HG02610 (cell line): Measurements from ENCODE around the gene AUH.

ENCODE experiments used
- ATAC-seq: cut with Tn5 transposase; IDR thresholded peaks from one replicate; pipeline ENCODE4 v1.9.1; 2021; ENCODE audit warnings: mild to moderate bottlenecking, moderate library complexity; ENCODE audit not compliant: unreplicated experiment

AUH gene

GRCh38 chr9:91176426-91176825, 185.3 kb downstream of the AUH start:
- no peak for ATAC-seq

- ATAC-seq: no peak
These were observed 186.9 kb downstream of the AUH start for GRCh38 chr9:91174772-91175171.

GRCh38 chr9:91172329-91172728, 189.4 kb downstream of the AUH start:
- ATAC-seq: no peak

- no peak for ATAC-seq
These were observed 190.8 kb downstream of the AUH start for GRCh38 chr9:91170951-91171350.

- ATAC-seq: no peak
These were observed 194.8 kb downstream of the AUH start for GRCh38 chr9:91166796-91167366.

- ATAC-seq: peak; percentile 33
These were observed 196.8 kb downstream of the AUH start for GRCh38 chr9:91164724-91165520.
